Activated CD8-positive, alpha-beta T cell treated with anti-CD3 and anti-CD28 coated beads for 36 hours (primary cell): ENCODE data around the gene STAP1. TPM values are rescaled to one million over a fixed set of nuclear protein-coding genes. Genes with fewer than 3 reads are reported as not detected.
"Not testable (repeated sequence)": the region's sequence is repeated elsewhere in the genome, so short reads cannot be mapped to it uniquely, and the experiment has no call there.

Source experiments
- ATAC-seq: fragments of 200-7000 bp; cut with Tn5 transposase; one replicate; pipeline ENCODE4 v1.10.0; 2021; ENCODE audit warnings: mild to moderate bottlenecking, moderate library complexity
- CTCF ChIA-PET: fragments of 350-600 bp; sonication (Branson Sonifier 250); formaldehyde crosslinking; loops from one replicate; lab custom pipeline; 2021; ENCODE audit warnings: antibody characterized with exemption; lab: Charles Lee
- POLR2A ChIA-PET: fragments of 350-600 bp; sonication (Branson Sonifier 250); formaldehyde crosslinking; loops from one replicate; lab custom pipeline; 2021; ENCODE audit warnings: antibody characterized with exemption; lab: Charles Lee
- DNase-seq: peaks from one replicate; pipeline ENCODE4 v3.0.0-alpha.2; 2020
- H3K27ac Mint-ChIP-seq: one replicate; pipeline ENCODE4 v1.8.0; 2021; ENCODE audit warnings: mild to moderate bottlenecking, mixed read lengths
- H3K27me3 Mint-ChIP-seq: one replicate; pipeline ENCODE4 v1.8.0; 2021; ENCODE audit warnings: mixed read lengths
- H3K36me3 Mint-ChIP-seq: one replicate; pipeline ENCODE4 v1.8.0; 2021; ENCODE audit warnings: low read depth, mixed read lengths
- H3K4me1 Mint-ChIP-seq: one replicate; pipeline ENCODE4 v1.8.0; 2021; ENCODE audit warnings: low read depth, mixed read lengths
- H3K4me3 Mint-ChIP-seq: one replicate; pipeline ENCODE4 v1.8.0; 2021; ENCODE audit warnings: mild to moderate bottlenecking, moderate library complexity, mixed read lengths
- H3K9me3 Mint-ChIP-seq: one replicate; pipeline ENCODE4 v1.8.0; 2021; ENCODE audit warnings: mixed read lengths
- intact Hi-C: fragments of 100-400 bp; cut with micrococcal nuclease; formaldehyde crosslinking; loops from one replicate; pipeline ENCODE4 v1.10.0; 2022
- total RNA-seq, 2 experiments: library from RNA; stranded (reverse); gene quantifications; one replicate each; pipeline ENCODE4 v1.2.3, GENCODE V29; 2021
- TF ChIP-seq, protein P1 (sequence below): fragments of 200-600 bp; IDR thresholded peaks from one replicate; pipeline ENCODE4 v1.8.0; 2022; ENCODE audit warnings: antibody characterized with exemption, mild to moderate bottlenecking

STAP1 gene
- total RNA-seq, 2 experiments from 2014 or later = 3.0 TPM

DNA sequence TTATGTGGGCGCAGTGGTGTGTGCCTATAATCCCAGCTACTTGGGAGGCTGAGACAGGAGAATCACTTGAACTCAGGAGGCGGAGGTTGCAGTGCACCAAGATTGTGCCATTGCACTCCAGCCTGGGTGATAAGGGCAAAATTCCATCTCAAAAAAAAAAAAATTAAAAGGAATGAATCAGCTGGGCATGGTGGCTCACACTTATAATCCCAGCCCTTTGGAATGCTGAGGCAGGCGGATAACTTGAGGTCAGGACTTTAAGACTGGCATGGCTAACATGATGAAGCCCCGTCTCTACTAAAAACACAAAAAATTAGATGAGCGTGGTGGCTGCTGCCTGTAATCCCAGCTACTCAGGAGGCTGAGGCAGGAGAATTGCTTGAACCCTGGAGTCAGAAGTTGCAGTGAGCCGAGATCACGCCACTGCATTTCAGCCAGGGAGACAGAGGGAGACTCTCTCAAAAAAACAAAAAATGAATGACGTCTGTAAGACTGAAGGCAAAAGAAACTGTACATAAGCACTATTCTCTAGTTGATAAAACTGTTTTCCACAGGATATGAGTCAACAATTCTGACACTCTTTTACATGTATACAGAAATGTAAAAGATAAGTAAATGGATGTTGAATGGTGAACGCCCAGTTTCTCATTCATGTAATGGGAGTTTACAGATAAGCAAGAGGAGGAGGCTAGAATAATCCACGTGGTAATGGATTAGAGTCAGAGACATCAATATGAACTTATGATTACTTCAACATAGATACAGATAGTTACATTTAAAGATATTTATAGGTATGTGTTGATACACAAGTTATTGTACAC lies 35.5 kb upstream of the STAP1 start:
- TF ChIP-seq, protein P1, sequence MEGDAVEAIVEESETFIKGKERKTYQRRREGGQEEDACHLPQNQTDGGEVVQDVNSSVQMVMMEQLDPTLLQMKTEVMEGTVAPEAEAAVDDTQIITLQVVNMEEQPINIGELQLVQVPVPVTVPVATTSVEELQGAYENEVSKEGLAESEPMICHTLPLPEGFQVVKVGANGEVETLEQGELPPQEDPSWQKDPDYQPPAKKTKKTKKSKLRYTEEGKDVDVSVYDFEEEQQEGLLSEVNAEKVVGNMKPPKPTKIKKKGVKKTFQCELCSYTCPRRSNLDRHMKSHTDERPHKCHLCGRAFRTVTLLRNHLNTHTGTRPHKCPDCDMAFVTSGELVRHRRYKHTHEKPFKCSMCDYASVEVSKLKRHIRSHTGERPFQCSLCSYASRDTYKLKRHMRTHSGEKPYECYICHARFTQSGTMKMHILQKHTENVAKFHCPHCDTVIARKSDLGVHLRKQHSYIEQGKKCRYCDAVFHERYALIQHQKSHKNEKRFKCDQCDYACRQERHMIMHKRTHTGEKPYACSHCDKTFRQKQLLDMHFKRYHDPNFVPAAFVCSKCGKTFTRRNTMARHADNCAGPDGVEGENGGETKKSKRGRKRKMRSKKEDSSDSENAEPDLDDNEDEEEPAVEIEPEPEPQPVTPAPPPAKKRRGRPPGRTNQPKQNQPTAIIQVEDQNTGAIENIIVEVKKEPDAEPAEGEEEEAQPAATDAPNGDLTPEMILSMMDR = no peak
- ChIA-PET CTCF (no interaction called here), POLR2A (interaction anchor here (1.5 kb wide), 1 partner anchor 12 kb away, joined by 5 read pairs; no protein-coding TSS in a partner anchor)
- DNase-seq (no peak), ATAC-seq (peak; percentile 83)
- peaks cover 60% of the 10 kb centered on the region for H3K4me1 Mint-ChIP-seq
- peaks cover 2% of the 10 kb centered on the region for H3K9me3 Mint-ChIP-seq
- H3K36me3 Mint-ChIP-seq = peaks cover 62% of the 10 kb centered on the region
- H3K4me3 Mint-ChIP-seq = no peak overlapping the region
- H3K27ac Mint-ChIP-seq = peak overlapping the region; percentile 90
- H3K27me3 Mint-ChIP-seq = no peaks in the 10 kb centered on the region
- intact Hi-C loops = no loop called here

- Mint-ChIP-seq H3K36me3 (peaks cover 65% of the 10 kb centered on the region), H3K4me1 (peaks cover 66% of the 10 kb centered on the region), H3K27ac (peak overlapping the region; percentile 90)
- H3K9me3 Mint-ChIP-seq, CTCF ChIA-PET, ATAC-seq, H3K4me3 Mint-ChIP-seq, DNase-seq, H3K27me3 Mint-ChIP-seq, intact Hi-C loops: not testable (repeated sequence)
- POLR2A ChIA-PET = interaction anchor here (1.5 kb wide), 1 partner anchor 11 kb away, joined by 5 read pairs; no protein-coding TSS in a partner anchor
These were observed 34.4 kb upstream of the STAP1 start for GRCh38 chr4:67524140-67524539.

- CTCF ChIA-PET = interaction anchor here (0.9 kb wide), 1 partner anchor 12 kb away, joined by 3 read pairs; no protein-coding TSS in a partner anchor
- DNase-seq (no peak), ATAC-seq (no peak)
- TF ChIP-seq, protein P1 = no peak
- Mint-ChIP-seq H3K4me1 (peaks cover 37% of the 10 kb centered on the region), H3K36me3 (peaks cover 71% of the 10 kb centered on the region), H3K4me3 (no peak overlapping the region), H3K27ac (no peak overlapping the region), H3K9me3 (peaks cover 8% of the 10 kb centered on the region), H3K27me3 (no peaks in the 10 kb centered on the region)
- POLR2A ChIA-PET = no interaction called here
- intact Hi-C loops = no loop called here
These were observed 27.1 kb upstream of the STAP1 start for GRCh38 chr4:67531379-67531962.

- H3K27me3 Mint-ChIP-seq, intact Hi-C loops, H3K27ac Mint-ChIP-seq, H3K4me3 Mint-ChIP-seq, POLR2A ChIA-PET, DNase-seq, CTCF ChIA-PET, H3K9me3 Mint-ChIP-seq, ATAC-seq: not testable (repeated sequence)
- Mint-ChIP-seq H3K4me1 (peaks cover 29% of the 10 kb centered on the region), H3K36me3 (peaks cover 68% of the 10 kb centered on the region)
These were observed 26.1 kb upstream of the STAP1 start for GRCh38 chr4:67532397-67532796.

DNA sequence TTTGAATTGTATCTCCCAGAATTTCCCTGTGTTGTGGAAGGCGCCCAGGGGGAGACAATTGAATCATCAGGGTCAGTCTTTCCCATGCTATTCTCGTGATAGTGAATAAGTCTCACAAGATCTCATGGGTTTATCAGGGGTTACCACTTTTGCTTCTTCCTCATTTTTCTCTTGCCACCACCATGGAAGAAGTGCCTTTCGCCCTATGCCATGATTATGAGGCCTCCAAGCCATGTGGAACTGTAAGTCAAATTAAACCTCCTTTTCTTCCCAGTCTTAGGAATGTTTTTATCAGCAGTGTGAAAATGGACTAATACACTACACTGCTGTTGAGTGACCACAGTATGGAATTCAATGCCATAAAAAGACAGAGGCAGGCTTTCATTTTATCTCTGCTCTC lies 25.4 kb upstream of the STAP1 start:
- TF ChIP-seq, protein P1 = no peak
- H3K27me3 Mint-ChIP-seq = no peaks in the 10 kb centered on the region
- no peak for DNase-seq
- H3K9me3 Mint-ChIP-seq = peaks cover 8% of the 10 kb centered on the region
- H3K27ac Mint-ChIP-seq = no peak overlapping the region
- intact Hi-C loops = no loop called here
- H3K4me3 Mint-ChIP-seq = no peak overlapping the region
- ChIA-PET CTCF (no interaction called here), POLR2A (no interaction called here)
- peaks cover 70% of the 10 kb centered on the region for H3K36me3 Mint-ChIP-seq
- H3K4me1 Mint-ChIP-seq = peaks cover 29% of the 10 kb centered on the region
- ATAC-seq = no peak
